Measurements from ENCODE around the gene ADSS1.

Gene ADSS1

DNA sequence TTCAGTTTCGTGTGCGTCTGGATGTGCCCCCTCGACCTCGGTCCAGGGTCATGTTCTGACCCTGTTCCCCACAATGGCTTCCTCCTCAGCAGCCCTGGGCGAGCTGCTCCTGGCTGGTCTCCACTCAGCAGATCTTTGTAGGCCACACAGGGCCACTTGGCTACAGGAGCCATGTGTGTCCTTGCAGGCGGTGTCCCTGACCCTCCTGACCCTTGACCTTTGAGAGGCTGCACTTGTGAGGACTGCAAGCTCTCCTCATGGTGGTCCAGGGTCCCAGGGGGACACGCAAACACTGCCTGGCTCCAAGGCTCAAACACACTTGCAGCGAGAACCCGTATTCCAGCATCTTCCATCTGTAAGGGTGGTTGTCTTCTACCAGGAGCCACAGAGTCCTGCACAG is 21.4 kb downstream of the ADSS1 start:
- Histone ChIP-seq H3K9ac (ENCODE audit: low read length) (no peak overlapping the region), H3K27me3 (ENCODE audit: insufficient read depth, low read length) (peaks cover 19% of the 10 kb centered on the region; the same call in 1 of the 2 replicates), H3K4me1 (ENCODE audit: insufficient read depth, low read length, severe bottlenecking) (no peaks in the 10 kb centered on the region), H3F3A (ENCODE audit: insufficient read depth, low read length) (no peaks in the 10 kb centered on the region), H3K79me2 (ENCODE audit: insufficient read depth, low read length) (no peaks in the 10 kb centered on the region), H3K4me3 (ENCODE audit: low read depth, low read length, poor library complexity, severe bottlenecking) (no peak overlapping the region), H4K20me1 (ENCODE audit: insufficient read depth, low read length) (no peaks in the 10 kb centered on the region), H3K36me3 (ENCODE audit: insufficient read depth, low read length) (no peaks in the 10 kb centered on the region; the same call in 1 of the 2 replicates), H3K27ac (ENCODE audit: low read depth, low read length, poor library complexity, severe bottlenecking) (no peak overlapping the region), H3K4me2 (ENCODE audit: low read length) (no peak overlapping the region), H3K9me3 (ENCODE audit: low read length) (peaks cover 7% of the 10 kb centered on the region; the same call in 1 of the 2 replicates), H3K9me2 (ENCODE audit: low read depth, low read length) (no peaks in the 10 kb centered on the region), H2AFZ (ENCODE audit: low read length) (no peak overlapping the region)
- no peak for TF ChIP-seq EZH2 (IDR thresholded peaks at IDR 0.05; ENCODE audit: borderline replicate concordance, low read length)
- TF ChIP-seq, protein P1, sequence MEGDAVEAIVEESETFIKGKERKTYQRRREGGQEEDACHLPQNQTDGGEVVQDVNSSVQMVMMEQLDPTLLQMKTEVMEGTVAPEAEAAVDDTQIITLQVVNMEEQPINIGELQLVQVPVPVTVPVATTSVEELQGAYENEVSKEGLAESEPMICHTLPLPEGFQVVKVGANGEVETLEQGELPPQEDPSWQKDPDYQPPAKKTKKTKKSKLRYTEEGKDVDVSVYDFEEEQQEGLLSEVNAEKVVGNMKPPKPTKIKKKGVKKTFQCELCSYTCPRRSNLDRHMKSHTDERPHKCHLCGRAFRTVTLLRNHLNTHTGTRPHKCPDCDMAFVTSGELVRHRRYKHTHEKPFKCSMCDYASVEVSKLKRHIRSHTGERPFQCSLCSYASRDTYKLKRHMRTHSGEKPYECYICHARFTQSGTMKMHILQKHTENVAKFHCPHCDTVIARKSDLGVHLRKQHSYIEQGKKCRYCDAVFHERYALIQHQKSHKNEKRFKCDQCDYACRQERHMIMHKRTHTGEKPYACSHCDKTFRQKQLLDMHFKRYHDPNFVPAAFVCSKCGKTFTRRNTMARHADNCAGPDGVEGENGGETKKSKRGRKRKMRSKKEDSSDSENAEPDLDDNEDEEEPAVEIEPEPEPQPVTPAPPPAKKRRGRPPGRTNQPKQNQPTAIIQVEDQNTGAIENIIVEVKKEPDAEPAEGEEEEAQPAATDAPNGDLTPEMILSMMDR (IDR thresholded peaks at IDR 0.05; ENCODE audit: low read length), result no peak

DNA sequence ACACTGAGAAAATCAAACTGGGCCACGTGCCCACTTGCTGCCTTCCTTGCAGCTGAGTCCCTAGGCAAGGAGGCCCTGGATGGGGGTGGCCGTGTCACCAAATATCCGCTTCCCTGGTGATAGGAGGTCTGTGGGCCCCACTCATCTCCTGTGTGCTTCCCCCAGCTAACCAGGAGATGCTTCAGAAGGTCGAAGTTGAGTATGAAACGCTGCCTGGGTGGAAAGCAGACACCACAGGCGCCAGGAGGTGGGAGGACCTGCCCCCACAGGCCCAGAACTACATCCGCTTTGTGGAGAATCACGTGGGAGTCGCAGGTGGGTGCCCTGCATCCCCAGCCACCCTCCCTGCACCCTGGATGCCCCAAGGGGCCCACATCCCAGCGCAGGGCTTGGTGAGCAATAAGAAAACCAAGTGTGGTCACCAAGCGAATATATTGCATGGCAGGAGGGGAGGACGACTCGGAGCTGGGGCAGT is 22.1 kb downstream of the ADSS1 start:
- H3K27ac ChIP-seq (ENCODE audit: low read depth, low read length, poor library complexity, severe bottlenecking), result no peak overlapping the region
- H3K79me2 ChIP-seq (ENCODE audit: insufficient read depth, low read length), result no peaks in the 10 kb centered on the region
- no peaks in the 10 kb centered on the region for H4K20me1 ChIP-seq (ENCODE audit: insufficient read depth, low read length)
- no peaks in the 10 kb centered on the region for H3F3A ChIP-seq (ENCODE audit: insufficient read depth, low read length)
- no peaks in the 10 kb centered on the region; the same call in 1 of the 2 replicates for H3K36me3 ChIP-seq (ENCODE audit: insufficient read depth, low read length)
- H2AFZ ChIP-seq (ENCODE audit: low read length), result no peak overlapping the region
- H3K4me1 ChIP-seq (ENCODE audit: insufficient read depth, low read length, severe bottlenecking), result no peaks in the 10 kb centered on the region
- no peaks in the 10 kb centered on the region for H3K9me2 ChIP-seq (ENCODE audit: low read depth, low read length)
- TF ChIP-seq EZH2 (IDR thresholded peaks at IDR 0.05; ENCODE audit: borderline replicate concordance, low read length), result no peak
- TF ChIP-seq, protein P1 (IDR thresholded peaks at IDR 0.05; ENCODE audit: low read length), result no peak
- H3K9me3 ChIP-seq (ENCODE audit: low read length), result peaks cover 7% of the 10 kb centered on the region; the same call in 1 of the 2 replicates
- H3K27me3 ChIP-seq (ENCODE audit: insufficient read depth, low read length), result peaks cover 13% of the 10 kb centered on the region; the same call in 1 of the 2 replicates
- no peak overlapping the region for H3K4me3 ChIP-seq (ENCODE audit: low read depth, low read length, poor library complexity, severe bottlenecking)
- no peak overlapping the region for H3K4me2 ChIP-seq (ENCODE audit: low read length)
- no peak overlapping the region for H3K9ac ChIP-seq (ENCODE audit: low read length)

DNA sequence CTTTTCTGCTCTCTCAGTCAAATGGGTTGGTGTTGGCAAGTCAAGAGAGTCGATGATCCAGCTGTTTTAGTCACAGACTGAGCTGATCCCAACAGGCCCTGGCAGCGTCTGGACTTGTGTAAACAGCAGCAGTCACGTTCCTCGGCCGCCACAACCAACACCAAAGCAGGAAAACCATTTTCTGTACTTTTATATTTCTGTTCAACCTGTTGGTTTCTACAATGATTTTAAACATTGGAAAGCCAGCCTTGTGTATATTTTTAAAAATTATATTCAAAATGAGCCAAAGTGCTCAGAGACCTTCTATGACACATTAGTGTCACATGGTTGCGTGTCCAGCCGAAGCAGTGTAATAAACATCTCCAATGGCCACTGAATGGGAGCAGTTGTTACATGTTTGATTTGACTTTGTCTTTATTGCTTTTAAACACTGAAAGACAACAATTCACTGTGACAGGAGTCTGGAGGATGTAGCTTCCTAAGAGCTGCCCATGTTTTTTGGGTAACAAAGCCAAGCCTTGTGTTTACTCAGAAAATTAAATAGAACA is 23.0 kb downstream of the ADSS1 start:
- H3K9ac ChIP-seq (ENCODE audit: low read length), result no peak overlapping the region
- no peaks in the 10 kb centered on the region for H3K79me2 ChIP-seq (ENCODE audit: insufficient read depth, low read length)
- no peak overlapping the region for H3K27ac ChIP-seq (ENCODE audit: low read depth, low read length, poor library complexity, severe bottlenecking)
- peaks cover 12% of the 10 kb centered on the region; the same call in 1 of the 2 replicates for H3K27me3 ChIP-seq (ENCODE audit: insufficient read depth, low read length)
- no peaks in the 10 kb centered on the region; the same call in 1 of the 2 replicates for H3K36me3 ChIP-seq (ENCODE audit: insufficient read depth, low read length)
- no peaks in the 10 kb centered on the region for H3K9me2 ChIP-seq (ENCODE audit: low read depth, low read length)
- no peaks in the 10 kb centered on the region for H3F3A ChIP-seq (ENCODE audit: insufficient read depth, low read length)
- no peak overlapping the region for H3K4me3 ChIP-seq (ENCODE audit: low read depth, low read length, poor library complexity, severe bottlenecking)
- no peaks in the 10 kb centered on the region for H4K20me1 ChIP-seq (ENCODE audit: insufficient read depth, low read length)
- H3K4me1 ChIP-seq (ENCODE audit: insufficient read depth, low read length, severe bottlenecking), result peaks cover 2% of the 10 kb centered on the region
- peaks cover 7% of the 10 kb centered on the region; the same call in 1 of the 2 replicates for H3K9me3 ChIP-seq (ENCODE audit: low read length)
- TF ChIP-seq, protein P1 (IDR thresholded peaks at IDR 0.05; ENCODE audit: low read length), result no peak
- TF ChIP-seq EZH2 (IDR thresholded peaks at IDR 0.05; ENCODE audit: borderline replicate concordance, low read length), result no peak
- no peak overlapping the region for H3K4me2 ChIP-seq (ENCODE audit: low read length)
- no peak overlapping the region for H2AFZ ChIP-seq (ENCODE audit: low read length)
